Cardiac fibroblast (primary cell): Measurements from ENCODE around the gene THYN1.
A peak's percentile ranks its signal among the peaks of the same experiment; 100 is the strongest.
"Not testable (repeated sequence)": the region's sequence is repeated elsewhere in the genome, so short reads cannot be mapped to it uniquely, and the experiment has no call there.

Experiments used
- DNase-seq, 2 donors: peaks; one replicate each; pipeline versions ENCODE4 v3.0.0 to v3.0.0-alpha.2; 2010; ENCODE audit warnings: low read depth in 2 of 2
- H3K4me3 ChIP-seq, 2 donors: replicated peaks in 1 of 2; 1 replicate in 1 of 2; 2 replicates in 1 of 2; pipeline ENCODE4 v1.5.1; 2011; ENCODE audit warnings: low read depth in 2 of 2, low read length in 2 of 2, mild to moderate bottlenecking in 2 of 2, moderate library complexity in 1 of 2
- TF ChIP-seq, protein P1 (sequence below): IDR thresholded peaks from one replicate; pipeline ENCODE4 v1.5.1; 2011; ENCODE audit warnings: low read depth, mild to moderate bottlenecking, low read length, inconsistent platforms

The THYN1 gene

DNA sequence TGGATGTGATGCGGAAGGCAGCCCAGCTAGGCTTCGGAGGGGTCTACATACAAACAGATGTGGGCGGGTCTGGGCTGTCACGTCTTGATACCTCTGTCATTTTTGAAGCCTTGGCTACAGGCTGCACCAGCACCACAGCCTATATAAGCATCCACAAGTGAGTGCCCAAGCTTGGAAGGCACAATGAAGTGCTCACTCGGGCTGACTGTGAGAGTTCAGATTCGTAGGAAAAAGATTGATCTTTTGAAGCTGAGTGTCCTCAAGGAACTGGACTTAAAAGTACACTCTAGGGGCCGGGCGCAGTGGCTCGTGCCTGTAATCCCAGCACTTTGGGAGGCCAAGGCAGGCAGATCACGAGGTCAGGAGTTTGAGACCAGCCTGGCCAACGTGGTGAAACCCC lies 3.9 kb upstream of the THYN1 start:
- DNase-seq: no peak
- TF ChIP-seq, protein P1, sequence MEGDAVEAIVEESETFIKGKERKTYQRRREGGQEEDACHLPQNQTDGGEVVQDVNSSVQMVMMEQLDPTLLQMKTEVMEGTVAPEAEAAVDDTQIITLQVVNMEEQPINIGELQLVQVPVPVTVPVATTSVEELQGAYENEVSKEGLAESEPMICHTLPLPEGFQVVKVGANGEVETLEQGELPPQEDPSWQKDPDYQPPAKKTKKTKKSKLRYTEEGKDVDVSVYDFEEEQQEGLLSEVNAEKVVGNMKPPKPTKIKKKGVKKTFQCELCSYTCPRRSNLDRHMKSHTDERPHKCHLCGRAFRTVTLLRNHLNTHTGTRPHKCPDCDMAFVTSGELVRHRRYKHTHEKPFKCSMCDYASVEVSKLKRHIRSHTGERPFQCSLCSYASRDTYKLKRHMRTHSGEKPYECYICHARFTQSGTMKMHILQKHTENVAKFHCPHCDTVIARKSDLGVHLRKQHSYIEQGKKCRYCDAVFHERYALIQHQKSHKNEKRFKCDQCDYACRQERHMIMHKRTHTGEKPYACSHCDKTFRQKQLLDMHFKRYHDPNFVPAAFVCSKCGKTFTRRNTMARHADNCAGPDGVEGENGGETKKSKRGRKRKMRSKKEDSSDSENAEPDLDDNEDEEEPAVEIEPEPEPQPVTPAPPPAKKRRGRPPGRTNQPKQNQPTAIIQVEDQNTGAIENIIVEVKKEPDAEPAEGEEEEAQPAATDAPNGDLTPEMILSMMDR: no peak
- no peak overlapping the region for H3K4me3 ChIP-seq

DNA sequence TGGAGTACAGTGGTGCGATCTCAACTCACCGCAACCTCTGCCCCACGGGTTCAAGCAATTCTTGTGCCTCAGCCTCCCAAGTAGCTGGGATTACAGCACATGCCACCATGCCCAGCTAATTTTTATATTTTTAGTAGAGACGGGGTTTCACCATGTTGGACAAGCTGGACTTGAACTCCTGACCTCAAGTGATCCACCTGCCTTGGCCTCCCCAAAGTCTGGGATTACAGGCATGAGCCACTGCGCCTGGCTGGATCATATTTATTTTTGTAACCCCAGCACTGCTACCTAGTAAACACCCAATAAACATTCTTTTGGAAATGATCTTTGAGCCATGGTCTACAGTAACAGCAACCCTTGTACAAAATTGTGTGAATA lies 2.0 kb upstream of the THYN1 start:
- DNase-seq, H3K4me3 ChIP-seq: not testable (repeated sequence)

DNA sequence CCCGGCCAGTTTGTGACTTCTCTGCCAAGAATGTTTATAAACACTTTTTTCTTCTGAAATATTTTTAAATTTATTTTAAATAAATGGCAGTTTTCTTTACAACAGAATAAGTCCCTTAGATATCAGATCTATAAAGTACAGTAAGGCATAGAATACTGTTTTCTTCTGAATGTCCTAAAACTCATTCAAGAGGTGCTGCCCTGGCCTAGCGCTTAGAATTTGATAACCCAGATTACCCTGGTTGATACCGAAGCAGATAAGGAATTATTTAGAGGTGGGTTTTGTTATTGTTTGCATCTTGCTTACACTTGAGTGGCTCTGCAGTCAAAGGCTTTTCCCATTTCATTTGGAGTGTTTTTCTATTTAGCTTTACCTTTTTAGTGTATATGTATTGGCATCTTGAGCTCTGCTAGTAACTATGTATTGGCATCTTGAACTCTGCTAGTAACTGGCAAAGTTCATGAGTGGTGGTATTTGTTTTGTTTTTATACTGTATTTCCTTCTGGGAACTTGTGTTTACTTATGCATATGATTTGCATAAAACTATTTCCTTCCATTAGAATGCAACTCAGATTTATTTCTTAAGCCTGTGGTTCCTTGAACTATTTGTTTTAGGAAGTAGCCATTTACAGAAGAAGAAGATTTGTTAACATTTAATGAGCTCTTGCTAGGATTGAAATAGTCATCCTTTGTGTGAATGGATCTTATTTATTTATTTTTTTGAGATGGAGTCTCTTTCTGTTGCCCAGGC lies 1.5 kb upstream of the THYN1 start:
- TF ChIP-seq, protein P1: no peak
- H3K4me3 ChIP-seq: peak overlapping the region in 1 of 2 donors; percentile 87
- no peak for DNase-seq

DNA sequence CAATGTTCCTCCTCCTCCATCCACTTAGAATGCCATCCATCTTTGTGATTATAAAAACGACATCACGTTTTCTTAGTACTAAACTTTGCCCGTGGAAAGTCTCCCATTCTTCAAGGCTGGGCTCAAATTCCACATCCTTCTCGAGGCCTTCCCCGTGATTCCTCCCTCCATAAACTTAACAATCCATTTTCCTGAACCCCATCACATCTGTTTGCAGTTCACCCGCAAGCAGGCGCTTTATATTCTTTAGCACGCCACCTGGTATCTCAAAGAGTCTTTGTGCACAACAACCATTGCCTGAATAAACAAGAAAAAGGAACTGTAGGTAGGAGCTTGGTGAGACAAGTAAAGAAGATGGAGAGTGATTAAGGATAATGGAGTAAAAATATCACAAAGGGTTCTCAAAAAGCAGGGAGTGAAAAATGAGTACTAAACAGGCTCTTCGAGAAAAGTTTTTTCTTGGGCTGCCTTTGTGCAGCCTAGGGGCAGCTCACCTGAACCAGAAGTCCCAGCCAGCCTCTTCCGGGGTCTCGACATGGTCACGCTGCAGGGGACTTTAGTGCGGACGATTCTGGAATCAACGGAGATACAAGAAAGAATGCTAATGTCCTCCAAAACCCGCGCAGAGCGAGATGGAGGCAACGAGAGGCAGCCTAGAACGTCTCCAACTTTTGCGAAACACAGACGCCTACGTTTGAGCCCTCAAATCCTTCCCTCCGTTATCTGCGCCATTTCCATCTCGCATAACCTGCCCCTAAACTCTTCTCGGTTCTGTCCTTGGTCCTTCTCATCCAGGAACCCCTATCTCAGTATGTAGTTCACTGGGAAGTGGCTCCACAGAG lies 585 bp downstream of the THYN1 start:
- TF ChIP-seq, protein P1: no peak
- DNase-seq: peak in 1 of 2 donors; percentile 11
- peak overlapping the region; percentile 87 to 93 for H3K4me3 ChIP-seq

DNA sequence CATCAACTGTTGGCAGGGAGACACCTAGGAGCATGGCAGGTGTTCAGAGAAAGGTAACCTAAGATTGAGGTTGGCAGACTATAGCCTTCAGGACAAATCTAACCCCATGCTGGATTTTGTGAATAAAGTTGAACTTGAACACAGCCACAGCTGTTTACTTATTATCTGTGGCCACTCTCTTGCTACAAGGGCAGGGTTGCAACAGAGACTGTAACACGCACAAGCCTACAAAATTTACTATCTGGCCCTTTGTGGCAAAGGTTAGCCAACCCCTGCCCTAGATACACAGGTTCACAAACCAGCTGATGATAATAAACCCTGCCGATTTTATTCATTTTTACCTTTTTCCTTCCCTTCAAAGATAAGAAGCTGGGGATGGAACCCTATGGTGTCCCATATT lies 2.5 kb downstream of the THYN1 start:
- TF ChIP-seq, protein P1: no peak
- no peak for DNase-seq
- H3K4me3 ChIP-seq: no peak overlapping the region

DNA sequence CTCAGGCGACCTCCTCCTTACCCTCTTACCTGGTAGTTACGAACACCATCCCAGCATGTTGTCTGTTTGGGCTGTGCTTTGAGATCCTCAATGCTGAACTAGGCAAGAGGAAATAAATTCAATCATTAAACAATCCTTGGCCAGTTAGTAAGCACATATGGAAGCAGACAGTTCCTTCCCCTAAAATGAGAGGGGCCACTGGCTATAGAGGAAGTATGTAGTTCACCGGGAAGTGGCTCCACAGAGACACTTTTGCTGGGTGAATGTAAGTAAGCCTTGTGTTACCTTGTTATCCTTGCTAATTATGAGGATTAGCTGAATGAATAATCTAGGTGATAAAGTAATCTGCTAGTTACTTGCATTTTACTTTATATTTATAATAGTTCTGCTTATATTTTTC lies 2.9 kb downstream of the THYN1 start:
- DNase-seq: no peak
- TF ChIP-seq, protein P1: no peak
- no peak overlapping the region for H3K4me3 ChIP-seq

DNA sequence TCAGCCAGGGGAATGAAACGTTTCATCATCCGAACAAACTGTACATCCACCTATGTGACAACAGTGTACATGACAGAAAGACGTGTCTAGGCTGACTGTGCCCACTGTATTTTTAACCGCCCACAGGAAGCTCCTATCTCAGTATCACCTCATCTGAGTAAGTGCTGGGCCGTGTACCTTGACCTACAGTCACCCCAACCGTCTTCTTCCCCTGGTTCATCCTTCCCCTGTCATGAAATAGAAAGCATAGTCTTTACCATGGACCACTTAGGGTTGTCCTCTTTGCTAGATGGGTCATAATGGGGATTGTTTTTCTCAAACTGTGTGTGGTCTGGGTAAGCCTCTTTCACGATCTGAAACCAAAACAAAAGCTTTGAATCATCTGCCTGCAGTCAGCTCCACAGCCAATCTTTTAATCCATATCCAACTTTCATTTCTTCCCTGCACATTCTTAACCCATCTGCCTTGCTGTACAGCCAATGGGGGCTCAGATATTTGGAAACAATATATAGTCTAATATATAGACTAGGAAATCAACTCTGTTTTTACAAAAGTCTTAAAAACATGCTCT lies 4.2 kb downstream of the THYN1 start:
- TF ChIP-seq, protein P1: no peak
- DNase-seq: no peak
- H3K4me3 ChIP-seq: no peak overlapping the region
